CD4-positive, alpha-beta T cell treated with Interleukin-2 at 100 ng/mL for 4 hours (primary cell): ENCODE data around the gene TPMT.

ENCODE experiments used
- DNase-seq: peaks from one replicate; pipeline ENCODE4 v3.0.0-alpha.2; 2020; ENCODE audit warnings: low spot score

TPMT gene

GRCh38 chr6:18110162-18110561 is 44.7 kb downstream of the TPMT start:
- no peak for DNase-seq

- DNase-seq: no peak
Measured at GRCh38 chr6:18107061-18107460, 47.8 kb downstream of the TPMT start.

- DNase-seq: no peak
Measured at GRCh38 chr6:18102783-18103509, 51.9 kb downstream of the TPMT start.

- no peak for DNase-seq
Measured at GRCh38 chr6:18101873-18102272, 53.0 kb downstream of the TPMT start.

GRCh38 chr6:18101271-18101670 is 53.6 kb downstream of the TPMT start:
- DNase-seq: no peak

GRCh38 chr6:18100296-18100695 is 54.6 kb downstream of the TPMT start:
- no peak for DNase-seq

- no peak for DNase-seq
Measured at GRCh38 chr6:18099511-18099910, 55.4 kb downstream of the TPMT start.

- no peak for DNase-seq
Measured at GRCh38 chr6:18096423-18096822, 58.5 kb downstream of the TPMT start.

GRCh38 chr6:18091382-18091781 is 63.5 kb downstream of the TPMT start:
- DNase-seq: no peak

GRCh38 chr6:18090349-18090786 is 64.5 kb downstream of the TPMT start:
- no peak for DNase-seq

- no peak for DNase-seq
Measured at GRCh38 chr6:18088419-18089296, 66.2 kb downstream of the TPMT start.

GRCh38 chr6:18087396-18088165 is 67.3 kb downstream of the TPMT start:
- DNase-seq: no peak

- DNase-seq: no peak
Measured at GRCh38 chr6:18081025-18081668, 73.7 kb downstream of the TPMT start.

- DNase-seq: no peak
Measured at GRCh38 chr6:18080544-18080943, 74.3 kb downstream of the TPMT start.

- no peak for DNase-seq
Measured at GRCh38 chr6:18078866-18079265, 76.0 kb downstream of the TPMT start.
